Measurements from ENCODE around the gene MTA1. TPM values are rescaled to one million over a fixed set of nuclear protein-coding genes. Genes with fewer than 3 reads are reported as not detected.
A peak's percentile ranks its signal among the peaks of the same experiment; 100 is the strongest.

Gene MTA1
- total and polyA plus RNA-seq, 7 donors: 22.6 to 48.6 (median 41.1) TPM

DNA sequence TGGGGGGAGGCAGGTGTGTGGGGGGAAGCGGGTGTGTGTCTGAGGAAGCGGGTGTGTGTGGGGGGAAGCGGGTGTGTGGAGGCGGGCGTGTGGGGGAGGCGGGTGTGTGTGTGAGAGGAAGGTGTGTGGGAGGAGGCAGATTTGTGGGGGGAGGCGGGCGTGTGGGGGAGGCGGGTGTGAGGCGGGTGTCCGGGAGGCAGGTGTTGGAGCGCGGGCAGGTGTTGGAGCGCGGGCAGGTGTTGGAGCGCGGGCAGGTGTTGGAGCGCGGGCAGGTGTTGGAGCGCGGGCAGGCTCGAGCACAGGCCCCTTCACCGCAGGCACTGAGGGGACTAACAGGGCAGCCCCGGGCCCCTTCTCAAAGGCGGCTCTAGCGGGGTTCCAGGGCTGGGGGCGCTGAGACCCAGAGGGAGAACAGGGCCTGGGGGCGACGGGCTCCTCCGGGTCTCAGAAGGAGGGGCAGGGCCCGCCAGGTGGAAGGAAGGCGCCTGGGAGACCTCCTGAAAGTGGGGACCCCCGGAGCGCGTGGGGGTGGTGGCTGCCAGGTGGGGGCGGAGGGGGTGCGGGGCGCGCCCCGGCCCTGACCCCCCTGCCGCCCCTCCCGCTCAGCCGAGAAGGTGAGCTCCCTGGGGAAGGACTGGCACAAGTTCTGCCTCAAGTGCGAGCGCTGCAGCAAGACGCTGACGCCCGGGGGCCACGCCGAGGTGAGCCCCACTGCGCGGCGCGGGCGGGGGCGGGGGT lies 58.2 kb downstream of the MTA1 start:
- 72 to 83% (median 76%) methylated on average over 31 to 53 of the region's 56 CpGs for WGBS, 3 donors
- Histone ChIP-seq H3K27me3 (ENCODE audit: insufficient read depth in 3 of 3, low read length in 2 of 3) (peaks cover 0 to 4% (median 2%) of the 10 kb centered on the region in 3 donors), H3K36me3 (ENCODE audit: insufficient read depth in 1 of 2, low read depth in 1 of 2) (no peaks in the 10 kb centered on the region), H3K9me3 (no peaks in the 10 kb centered on the region), H3K4me3 (peak overlapping the region; percentile 78), H3K27ac (no peak overlapping the region), H3K4me1 (peaks cover 48% of the 10 kb centered on the region)
- DNase-seq: no peak
- intact Hi-C loops (cut with DNase I): no loop called here
- TF ChIP-seq, protein P1, sequence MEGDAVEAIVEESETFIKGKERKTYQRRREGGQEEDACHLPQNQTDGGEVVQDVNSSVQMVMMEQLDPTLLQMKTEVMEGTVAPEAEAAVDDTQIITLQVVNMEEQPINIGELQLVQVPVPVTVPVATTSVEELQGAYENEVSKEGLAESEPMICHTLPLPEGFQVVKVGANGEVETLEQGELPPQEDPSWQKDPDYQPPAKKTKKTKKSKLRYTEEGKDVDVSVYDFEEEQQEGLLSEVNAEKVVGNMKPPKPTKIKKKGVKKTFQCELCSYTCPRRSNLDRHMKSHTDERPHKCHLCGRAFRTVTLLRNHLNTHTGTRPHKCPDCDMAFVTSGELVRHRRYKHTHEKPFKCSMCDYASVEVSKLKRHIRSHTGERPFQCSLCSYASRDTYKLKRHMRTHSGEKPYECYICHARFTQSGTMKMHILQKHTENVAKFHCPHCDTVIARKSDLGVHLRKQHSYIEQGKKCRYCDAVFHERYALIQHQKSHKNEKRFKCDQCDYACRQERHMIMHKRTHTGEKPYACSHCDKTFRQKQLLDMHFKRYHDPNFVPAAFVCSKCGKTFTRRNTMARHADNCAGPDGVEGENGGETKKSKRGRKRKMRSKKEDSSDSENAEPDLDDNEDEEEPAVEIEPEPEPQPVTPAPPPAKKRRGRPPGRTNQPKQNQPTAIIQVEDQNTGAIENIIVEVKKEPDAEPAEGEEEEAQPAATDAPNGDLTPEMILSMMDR (IDR thresholded peaks at IDR 0.05): no peak
- no peak for ATAC-seq

DNA sequence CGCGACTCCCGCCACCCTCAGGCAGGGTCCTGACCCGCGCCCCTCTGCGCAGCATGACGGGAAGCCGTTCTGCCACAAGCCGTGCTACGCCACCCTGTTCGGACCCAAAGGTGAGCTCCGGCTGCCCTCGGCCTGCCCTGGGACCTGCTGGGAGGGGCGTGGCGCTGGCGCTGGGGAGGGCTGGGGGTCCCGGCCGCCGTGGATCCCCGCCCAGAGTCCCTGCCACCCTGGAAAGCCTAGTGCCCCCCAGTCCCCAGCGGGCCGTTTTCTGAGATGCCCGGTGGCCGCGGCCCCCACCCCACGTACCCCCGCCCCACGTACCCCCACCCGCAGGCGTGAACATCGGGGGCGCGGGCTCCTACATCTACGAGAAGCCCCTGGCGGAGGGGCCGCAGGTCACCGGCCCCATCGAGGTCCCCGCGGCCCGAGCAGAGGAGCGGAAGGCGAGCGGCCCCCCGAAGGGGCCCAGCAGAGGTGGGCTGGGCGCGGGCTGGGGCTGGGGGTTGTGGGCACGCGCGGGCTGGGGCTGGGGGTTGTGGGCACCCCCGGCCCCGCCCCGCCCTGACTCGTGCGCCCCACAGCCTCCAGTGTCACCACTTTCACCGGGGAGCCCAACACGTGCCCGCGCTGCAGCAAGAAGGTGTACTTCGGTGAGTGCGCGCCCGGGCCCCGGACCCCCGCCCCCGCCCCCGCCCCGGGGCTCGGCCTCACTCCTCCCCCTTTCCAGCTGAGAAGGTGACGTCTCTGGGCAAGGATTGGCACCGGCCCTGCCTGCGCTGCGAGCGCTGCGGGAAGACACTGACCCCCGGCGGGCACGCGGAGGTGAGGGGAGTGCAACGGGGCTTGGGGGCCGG lies 59.0 kb downstream of the MTA1 start:
- WGBS, 3 donors: 74 to 78% (median 78%) methylated on average over 54 to 81 of the region's 81 CpGs
- no peak overlapping the region for H3K27ac ChIP-seq
- DNase-seq: no peak

DNA sequence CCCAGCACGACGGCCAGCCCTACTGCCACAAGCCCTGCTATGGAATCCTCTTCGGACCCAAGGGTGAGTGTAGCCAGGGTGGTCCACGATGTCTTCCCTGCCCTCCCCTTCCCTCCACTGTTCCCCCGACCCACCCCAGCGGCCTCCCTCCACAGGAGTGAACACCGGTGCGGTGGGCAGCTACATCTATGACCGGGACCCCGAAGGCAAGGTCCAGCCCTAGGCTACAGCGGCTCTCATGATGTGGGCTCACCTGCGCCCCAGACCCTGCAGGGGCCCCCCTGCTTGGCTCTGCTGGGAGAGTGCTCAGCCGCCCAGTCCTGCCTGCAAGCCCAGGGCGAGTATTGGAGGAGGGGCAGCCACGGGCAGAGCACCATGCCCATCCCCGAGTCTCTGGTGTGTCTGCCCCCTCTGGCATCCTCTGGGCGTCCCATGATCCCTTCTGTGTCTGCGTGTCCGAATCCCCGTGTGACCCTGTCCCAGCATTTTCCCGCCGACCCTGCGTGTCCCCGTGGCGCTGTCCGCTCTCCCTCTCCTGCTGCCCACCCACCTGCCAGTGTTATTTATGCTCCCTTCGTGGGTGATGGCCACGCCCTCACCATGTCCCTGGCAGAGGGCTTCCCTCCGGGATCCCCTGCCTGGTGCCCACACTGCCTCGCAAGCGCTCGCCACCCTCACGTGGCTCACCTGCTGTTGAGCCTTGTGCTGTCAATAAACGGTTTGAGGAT lies 60.0 kb downstream of the MTA1 start:
- WGBS, 3 donors: 60 to 69% (median 61%) methylated on average over 34 of the region's 34 CpGs
- peaks cover 0 to 4% (median 0%) of the 10 kb centered on the region in 3 donors for H3K27me3 ChIP-seq (ENCODE audit: insufficient read depth in 3 of 3, low read length in 2 of 3)
- no peak for ATAC-seq
- no peak for DNase-seq
- H3K4me3 ChIP-seq: no peak overlapping the region
- peaks cover 46% of the 10 kb centered on the region for H3K4me1 ChIP-seq
- TF ChIP-seq, protein P1 (IDR thresholded peaks at IDR 0.05): no peak
- intact Hi-C loops (cut with DNase I): no loop called here
- no peaks in the 10 kb centered on the region for H3K9me3 ChIP-seq
- no peak overlapping the region for H3K27ac ChIP-seq
- no peaks in the 10 kb centered on the region for H3K36me3 ChIP-seq (ENCODE audit: insufficient read depth in 1 of 2, low read depth in 1 of 2)

More for the DNA sequence above, 59.0 kb downstream of the MTA1 start:
- Histone ChIP-seq H3K4me1 (peaks cover 50% of the 10 kb centered on the region), H3K9me3 (no peaks in the 10 kb centered on the region), H3K27me3 (ENCODE audit: insufficient read depth in 3 of 3, low read length in 2 of 3) (peaks cover 0 to 4% (median 2%) of the 10 kb centered on the region in 3 donors), H3K36me3 (ENCODE audit: insufficient read depth in 1 of 2, low read depth in 1 of 2) (no peaks in the 10 kb centered on the region), H3K4me3 (no peak overlapping the region)
- no peak for ATAC-seq
- intact Hi-C loops (cut with DNase I): no loop called here
- TF ChIP-seq, protein P1 (IDR thresholded peaks at IDR 0.05): no peak

DNA sequence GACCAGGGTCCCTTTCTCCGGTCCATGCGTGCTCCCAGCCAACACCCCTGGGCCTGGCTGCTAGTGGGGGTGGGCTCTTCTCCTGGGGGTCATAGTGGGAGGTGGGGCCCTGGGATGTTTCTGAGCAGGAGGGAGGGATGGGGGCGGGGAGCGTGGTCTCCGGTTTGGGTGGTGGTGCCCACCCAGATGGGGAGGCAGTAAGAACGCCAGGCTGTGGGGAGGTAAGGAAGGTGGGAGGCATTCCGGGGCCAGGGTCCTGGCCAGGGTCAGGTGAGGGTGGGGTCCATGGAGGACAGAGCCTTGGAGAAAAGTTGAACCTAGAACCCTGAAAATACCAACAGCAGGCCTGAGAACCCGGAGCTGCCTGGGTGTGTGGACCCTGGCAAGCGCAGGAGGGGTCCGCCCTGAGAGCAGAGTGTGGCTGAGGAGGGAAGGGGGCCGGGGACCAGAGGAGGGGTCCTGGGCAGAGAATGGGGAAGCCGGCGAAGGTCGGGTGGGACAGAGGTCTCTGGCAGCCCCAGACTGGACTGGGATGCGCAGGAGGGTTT lies 60.6 kb downstream of the MTA1 start:
- H3K36me3 ChIP-seq (ENCODE audit: insufficient read depth in 1 of 2, low read depth in 1 of 2): no peaks in the 10 kb centered on the region
- H3K27me3 ChIP-seq (ENCODE audit: insufficient read depth in 3 of 3, low read length in 2 of 3): no peaks in the 10 kb centered on the region
- no peak for ATAC-seq
- no peaks in the 10 kb centered on the region for H3K9me3 ChIP-seq
- intact Hi-C loops (cut with DNase I): no loop called here
- H3K4me3 ChIP-seq: no peak overlapping the region
- no peak for DNase-seq
- H3K27ac ChIP-seq: peak overlapping the region; percentile 83
- H3K4me1 ChIP-seq: peaks cover 43% of the 10 kb centered on the region
- 60 to 64% (median 64%) methylated on average over 15 of the region's 15 CpGs for WGBS, 3 donors
- TF ChIP-seq, protein P1 (IDR thresholded peaks at IDR 0.05): no peak

Measured in psoas muscle (tissue), 8 donors.